ENCODE measurements around the gene CA11.
"Not testable (repeated sequence)": the region's sequence is repeated elsewhere in the genome, so short reads cannot be mapped to it uniquely, and the experiment has no call there.

The CA11 gene

GRCh38 chr19:48646001-48646721 lies at the start of gene CA11:
Gene CA11, minus strand, starts transcription at chr19:48646187. Its CDS starts 555 bp downstream, at chr19:48645632.
- DNase-seq (ENCODE audit: low read depth), result peak; percentile 91

DNA sequence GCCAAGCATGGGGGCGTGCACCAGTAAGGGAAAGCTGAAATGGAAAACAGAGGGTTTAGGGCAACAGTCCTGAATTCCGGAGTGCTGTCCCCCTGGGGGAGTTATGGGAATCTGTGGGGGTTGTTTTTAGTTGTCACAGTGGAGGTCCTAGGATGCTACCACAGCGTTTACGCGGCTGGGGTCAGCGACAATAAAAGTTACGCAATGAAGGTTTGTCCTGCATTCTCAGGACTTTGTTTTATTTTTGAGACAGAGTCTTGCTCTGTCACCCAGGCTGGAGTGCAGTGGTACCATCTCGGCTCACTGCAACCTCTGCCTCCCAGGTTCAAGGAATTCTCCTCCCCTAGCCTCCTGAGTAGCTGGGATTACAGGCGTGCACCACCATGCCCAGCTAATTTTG lies 47.6 kb upstream of the CA11 start:
- DNase-seq (ENCODE audit: low read depth), result not testable (repeated sequence)

GRCh38 chr19:48689449-48689848 lies 43.5 kb upstream of the CA11 start:
- no peak for DNase-seq (ENCODE audit: low read depth)

DNA sequence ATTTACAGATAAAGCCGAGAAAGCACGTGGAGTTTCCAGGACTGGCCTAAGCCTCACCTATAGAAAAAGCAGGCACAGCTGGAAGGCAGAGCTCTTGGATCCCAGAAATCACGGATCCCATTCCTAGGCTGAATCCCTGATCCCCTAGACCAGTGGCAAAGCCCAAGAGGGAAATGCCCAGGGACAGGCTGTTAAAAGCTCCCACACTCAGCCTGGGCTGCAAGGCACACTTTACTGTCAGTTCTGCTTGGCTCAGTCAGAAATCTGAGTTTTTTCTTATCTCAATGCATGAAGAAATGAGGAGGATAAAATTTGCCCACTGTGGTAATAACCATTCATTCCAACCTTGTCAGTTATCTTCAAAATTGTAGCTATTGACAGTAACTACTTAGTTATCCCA lies 41.8 kb upstream of the CA11 start:
- no peak for DNase-seq (ENCODE audit: low read depth)

- not testable (repeated sequence) for DNase-seq (ENCODE audit: low read depth)
Observed at GRCh38 chr19:48686637-48687036, 40.6 kb upstream of the CA11 start.

GRCh38 chr19:48686088-48686487 lies 40.1 kb upstream of the CA11 start:
- no peak for DNase-seq (ENCODE audit: low read depth)

GRCh38 chr19:48685583-48685982 lies 39.6 kb upstream of the CA11 start:
- no peak for DNase-seq (ENCODE audit: low read depth)

DNA sequence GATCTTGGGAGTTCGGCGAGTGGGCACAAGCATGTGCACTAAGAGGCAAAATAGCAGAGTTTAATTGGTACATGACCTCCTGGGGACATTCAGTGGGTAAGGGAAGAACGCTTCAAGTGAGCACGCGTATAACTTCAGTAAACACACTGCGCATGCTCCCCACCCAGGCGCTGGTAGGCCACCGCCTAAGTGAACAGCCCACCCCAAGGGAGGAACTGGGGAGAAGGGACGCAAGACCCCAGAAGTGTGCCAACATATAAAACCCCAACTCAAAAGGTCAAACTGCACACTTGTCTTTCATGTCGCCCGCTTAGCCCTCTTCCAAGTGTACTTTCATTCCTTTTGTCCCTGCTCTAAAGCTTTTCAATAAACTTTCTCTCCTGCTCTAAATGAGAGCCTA lies 37.4 kb upstream of the CA11 start:
- DNase-seq (ENCODE audit: low read depth), result peak; percentile 13

DNA sequence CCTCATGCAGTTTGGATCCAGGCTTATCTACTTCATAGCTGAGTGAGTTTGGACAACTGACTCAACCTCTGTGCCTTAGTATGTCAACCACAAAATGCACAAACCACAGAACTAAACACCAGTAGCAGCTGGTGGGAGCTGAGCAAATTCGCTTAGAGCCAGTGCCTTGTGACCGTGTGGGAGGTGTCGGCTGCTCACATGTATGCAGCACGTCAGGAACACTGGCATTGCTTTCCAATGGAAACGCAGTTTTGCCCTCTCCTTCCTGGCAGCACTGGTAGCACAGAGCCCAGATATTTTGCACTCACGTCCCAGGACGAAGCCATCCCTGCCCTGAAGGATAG lies 35.1 kb upstream of the CA11 start:
- DNase-seq (ENCODE audit: low read depth), result no peak

GRCh38 chr19:48680436-48681126 lies 34.6 kb upstream of the CA11 start:
- DNase-seq (ENCODE audit: low read depth), result no peak

- not testable (repeated sequence) for DNase-seq (ENCODE audit: low read depth)
Observed at GRCh38 chr19:48680006-48680405, 34.0 kb upstream of the CA11 start.

- DNase-seq (ENCODE audit: low read depth), result no peak
Observed at GRCh38 chr19:48678201-48678600, 32.2 kb upstream of the CA11 start.

- DNase-seq (ENCODE audit: low read depth), result no peak
Observed at GRCh38 chr19:48676887-48677286, 30.9 kb upstream of the CA11 start.

GRCh38 chr19:48676487-48676886 lies 30.5 kb upstream of the CA11 start:
- no peak for DNase-seq (ENCODE audit: low read depth)

GRCh38 chr19:48674921-48675824 lies 29.2 kb upstream of the CA11 start:
- peak; percentile 65 for DNase-seq (ENCODE audit: low read depth)

GRCh38 chr19:48674216-48674809 lies 28.3 kb upstream of the CA11 start:
- DNase-seq (ENCODE audit: low read depth), result no peak

DNA sequence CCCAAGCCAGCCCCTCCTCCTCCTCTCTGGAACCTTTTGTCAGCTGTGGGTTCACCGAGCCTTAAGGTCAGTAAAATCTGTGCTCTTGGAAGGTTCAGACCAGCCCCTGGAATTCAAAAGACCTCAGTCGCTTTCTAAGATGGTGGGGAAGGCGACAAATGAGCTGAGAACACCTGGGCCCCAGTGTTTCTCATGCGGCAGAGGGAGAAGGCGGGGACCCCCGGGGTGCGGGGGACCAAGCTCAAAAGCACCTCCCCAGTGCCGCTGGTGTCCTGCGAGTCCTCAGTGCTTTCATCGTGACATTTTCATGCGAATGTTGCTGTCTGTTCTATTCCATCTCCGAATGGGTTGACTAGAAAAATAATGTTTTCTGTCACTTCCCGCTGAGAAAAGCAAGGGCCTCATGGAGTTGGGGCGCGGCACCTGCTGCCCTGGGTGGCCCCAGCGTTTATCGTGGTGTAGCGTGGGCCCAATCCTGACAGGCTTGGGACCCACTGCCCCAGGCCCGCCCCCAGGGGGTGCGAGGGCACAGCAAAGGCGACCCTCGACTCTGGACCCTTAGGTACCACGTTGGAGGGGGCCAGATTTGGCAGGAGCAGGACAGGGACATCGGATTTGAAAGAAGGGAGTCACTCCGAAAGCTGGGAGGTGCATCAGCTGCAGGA lies 27.6 kb upstream of the CA11 start:
- no peak for DNase-seq (ENCODE audit: low read depth)

DNA sequence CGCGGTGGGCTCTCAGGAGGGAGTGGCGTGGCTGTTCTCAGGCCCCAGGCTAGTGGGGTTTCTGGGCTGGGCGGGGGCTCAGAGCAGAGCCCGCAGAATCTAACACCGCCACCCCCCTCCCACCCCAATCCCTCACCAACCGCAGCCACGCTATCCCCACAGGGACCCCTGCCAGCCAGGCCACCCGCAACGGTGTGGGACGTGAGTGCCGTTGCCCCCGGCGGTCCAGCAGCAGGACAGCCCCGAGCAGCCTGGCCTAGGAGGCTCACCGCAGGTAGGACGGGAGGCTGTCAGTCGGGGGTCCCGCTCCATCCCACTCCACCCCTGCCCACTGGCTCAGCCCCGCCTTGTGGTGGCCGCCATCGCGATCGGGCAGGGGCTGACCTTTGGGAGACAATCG lies 27.0 kb upstream of the CA11 start, which contains the start of gene NTN5:
Gene NTN5 (minus strand): TSS at position 24 of the 400 bp plus-strand sequence. CDS start 2,031 bp downstream, outside the sequence.
- DNase-seq (ENCODE audit: low read depth), result no peak

- no peak for DNase-seq (ENCODE audit: low read depth)
Observed at GRCh38 chr19:48671446-48671995, 25.5 kb upstream of the CA11 start.

DNA sequence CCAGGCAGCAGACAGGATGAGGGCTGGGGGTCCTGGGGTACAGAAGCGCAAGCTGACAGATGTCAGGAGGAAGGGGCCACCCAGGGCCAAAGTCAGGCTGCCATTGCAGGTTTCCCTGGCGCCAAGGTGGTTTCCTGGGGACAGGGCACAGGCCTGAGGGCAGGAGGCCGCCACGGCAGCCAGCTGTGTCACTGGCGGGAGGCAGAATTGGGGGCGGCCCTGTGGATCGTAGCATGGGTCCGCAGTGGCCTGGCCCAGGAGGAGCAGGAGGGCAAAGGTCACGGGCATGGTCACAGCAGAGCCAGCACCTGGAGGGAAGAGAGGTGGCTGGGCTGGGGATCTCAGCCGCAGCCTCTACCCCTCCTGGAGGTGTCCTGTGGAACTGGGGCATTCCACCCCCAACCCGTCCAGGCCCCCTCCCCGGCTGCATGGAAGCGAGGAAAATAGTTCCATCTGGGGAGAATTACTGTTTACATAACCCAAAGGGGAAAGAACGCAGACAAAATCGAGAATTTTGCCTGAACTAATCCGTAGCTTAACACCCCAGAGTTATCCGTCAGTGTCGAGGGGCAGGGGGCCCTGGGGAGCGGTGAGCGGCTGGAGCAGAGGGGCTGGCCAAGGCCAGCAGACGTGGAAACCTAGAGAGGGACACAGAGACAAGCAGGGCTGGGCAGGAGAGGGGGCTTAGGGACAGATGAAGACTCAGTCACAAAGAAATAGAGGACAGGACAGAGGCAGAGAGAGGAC lies 24.9 kb upstream of the CA11 start:
- DNase-seq (ENCODE audit: low read depth), result no peak

Measured in stimulated activated CD4-positive, alpha-beta T cell treated with anti-CD3 and anti-CD28 coated beads, Interleukin-2, amount 100 ng/mL, for 4 hours (primary cell).